Ectodermal cell (in vitro differentiated cells): ENCODE results near the gene HAP1.
"Not testable (repeated sequence)": the region's sequence is repeated elsewhere in the genome, so short reads cannot be mapped to it uniquely, and the experiment has no call there.

Source experiments
- H3K27ac ChIP-seq: 2 replicates; pipeline ENCODE4 v1.7.0; 2013; ENCODE audit warnings: mild to moderate bottlenecking, low read depth, low read length; ENCODE audit not compliant: insufficient read depth, poor library complexity, severe bottlenecking
- H3K27me3 ChIP-seq: 2 replicates; pipeline ENCODE4 v1.7.0; 2013; ENCODE audit warnings: mild to moderate bottlenecking, low read length; ENCODE audit not compliant: insufficient read depth, control insufficient read depth, poor library complexity, severe bottlenecking
- H3K36me3 ChIP-seq: one replicate; pipeline ENCODE4 v1.7.0; 2013; ENCODE audit warnings: low read length; ENCODE audit not compliant: control insufficient read depth, insufficient read depth
- H3K4me1 ChIP-seq: one replicate; pipeline ENCODE4 v1.7.0; 2013; ENCODE audit warnings: low read length; ENCODE audit not compliant: control insufficient read depth, insufficient read depth
- H3K4me3 ChIP-seq: 2 replicates; pipeline ENCODE4 v1.7.0; 2013; ENCODE audit warnings: low read depth, low read length, control low read depth; ENCODE audit not compliant: insufficient read depth
- H3K9me3 ChIP-seq: 2 replicates; pipeline ENCODE4 v1.7.0; 2013; ENCODE audit warnings: mild to moderate bottlenecking, low read length, moderate library complexity; ENCODE audit not compliant: control insufficient read depth
- WGBS, 2 experiments: methylation state at CpG; one replicate each; pipeline ENCODE4 v1.1.7; 2013; ENCODE audit warnings: missing lambda C conversion rate in 2 of 2; 5-methylcytosine and 5-hydroxymethylcytosine counted together

Gene HAP1

GRCh38 chr17:41691031-41691777 is 43.2 kb downstream of the HAP1 start:
- no peaks in the 10 kb centered on the region for H3K9me3 ChIP-seq
- no peak overlapping the region for H3K4me3 ChIP-seq
- 95 to 96% methylated on average over 10 of the region's 10 CpGs for WGBS, 2 experiments
- no peaks in the 10 kb centered on the region for H3K27me3 ChIP-seq
- H3K4me1 ChIP-seq, result no peaks in the 10 kb centered on the region
- H3K36me3 ChIP-seq, result peaks cover 32% of the 10 kb centered on the region
- H3K27ac ChIP-seq, result no peak overlapping the region

- Histone ChIP-seq H3K27ac (peak overlapping the region; percentile 98), H3K27me3 (no peaks in the 10 kb centered on the region), H3K4me1 (no peaks in the 10 kb centered on the region), H3K4me3 (peak overlapping the region; percentile 86), H3K9me3 (no peaks in the 10 kb centered on the region), H3K36me3 (peaks cover 32% of the 10 kb centered on the region)
- WGBS, 2 experiments, result 95 to 100% methylated on average over 2 of the region's 2 CpGs
Observed at GRCh38 chr17:41690497-41690896, 43.9 kb downstream of the HAP1 start.

GRCh38 chr17:41689497-41690299 is 44.7 kb downstream of the HAP1 start:
- H3K4me3 ChIP-seq, result peak overlapping the region; percentile 86
- H3K27ac ChIP-seq, result peak overlapping the region; percentile 98
- H3K4me1 ChIP-seq, result no peaks in the 10 kb centered on the region
- H3K9me3 ChIP-seq, result no peaks in the 10 kb centered on the region
- peaks cover 32% of the 10 kb centered on the region for H3K36me3 ChIP-seq
- WGBS, 2 experiments, result 6 to 9% methylated on average over 27 of the region's 27 CpGs
- no peaks in the 10 kb centered on the region for H3K27me3 ChIP-seq

GRCh38 chr17:41688641-41689496 is 45.6 kb downstream of the HAP1 start, which contains the start of gene EIF1:
EIF1 (plus strand) TSS chr17:41688885; CDS start chr17:41689039, 154 bp downstream.
- Histone ChIP-seq H3K27me3 (no peaks in the 10 kb centered on the region), H3K27ac (peak within 1 kb of the TSS; percentile 98), H3K4me1 (no peaks in the 10 kb centered on the region), H3K36me3 (peaks cover 28% of the 10 kb centered on the region), H3K4me3 (peak within 1 kb of the TSS; percentile 86), H3K9me3 (no peaks in the 10 kb centered on the region)
- 0% methylated on average over 81 of the region's 81 CpGs for WGBS, 2 experiments

GRCh38 chr17:41687828-41688640 is 46.4 kb downstream of the HAP1 start:
- Histone ChIP-seq H3K27ac (no peak overlapping the region), H3K9me3 (no peaks in the 10 kb centered on the region), H3K4me1 (no peaks in the 10 kb centered on the region), H3K27me3 (no peaks in the 10 kb centered on the region), H3K36me3 (peaks cover 28% of the 10 kb centered on the region), H3K4me3 (peak overlapping the region; percentile 86)
- 11 to 13% methylated on average over 23 of the region's 23 CpGs for WGBS, 2 experiments

GRCh38 chr17:41686281-41686680 is 48.2 kb downstream of the HAP1 start:
- no peak overlapping the region for H3K27ac ChIP-seq
- H3K27me3 ChIP-seq, result no peaks in the 10 kb centered on the region
- peaks cover 13% of the 10 kb centered on the region for H3K36me3 ChIP-seq
- H3K4me3 ChIP-seq, result no peak overlapping the region
- 92 to 94% methylated on average over 4 of the region's 4 CpGs for WGBS, 2 experiments
- no peaks in the 10 kb centered on the region for H3K4me1 ChIP-seq
- H3K9me3 ChIP-seq, result no peaks in the 10 kb centered on the region

GRCh38 chr17:41685753-41686152 is 48.7 kb downstream of the HAP1 start:
- not testable (repeated sequence) for H3K4me1 ChIP-seq, H3K9me3 ChIP-seq, H3K27me3 ChIP-seq, H3K4me3 ChIP-seq, H3K36me3 ChIP-seq, H3K27ac ChIP-seq
- 93 to 94% methylated on average over 13 of the region's 13 CpGs for WGBS, 2 experiments

GRCh38 chr17:41684035-41684434 is 50.4 kb downstream of the HAP1 start:
- H3K4me3 ChIP-seq, result no peak overlapping the region
- H3K27me3 ChIP-seq, result no peaks in the 10 kb centered on the region
- WGBS, 2 experiments, result 73% methylated on average over 3 to 4 of the region's 4 CpGs

GRCh38 chr17:41683441-41684007 is 50.9 kb downstream of the HAP1 start:
- Histone ChIP-seq H3K4me1 (peaks cover 7% of the 10 kb centered on the region), H3K27me3 (no peaks in the 10 kb centered on the region), H3K4me3 (no peak overlapping the region), H3K27ac (no peak overlapping the region), H3K36me3 (no peaks in the 10 kb centered on the region), H3K9me3 (no peaks in the 10 kb centered on the region)
- 74 to 76% methylated on average over 8 of the region's 8 CpGs for WGBS, 2 experiments

More at GRCh38 chr17:41684035-41684434, 50.4 kb downstream of the HAP1 start:
- Histone ChIP-seq H3K36me3 (no peaks in the 10 kb centered on the region), H3K27ac (no peak overlapping the region), H3K9me3 (no peaks in the 10 kb centered on the region), H3K4me1 (peaks cover 7% of the 10 kb centered on the region)
